GM12878 (cell line): ENCODE data around the gene MIEF1. TPM values are rescaled to one million over a fixed set of nuclear protein-coding genes. Genes with fewer than 3 reads are reported as not detected.
A peak's percentile ranks its signal among the peaks of the same experiment; 100 is the strongest.

ENCODE experiments used
- EGR1 ChIP-seq, 2 experiments: IDR thresholded peaks; 1 replicate in 1 of 2; 2 replicates in 1 of 2; pipeline ENCODE4 v1.6.1; 2011 to 2012; ENCODE audit warnings: low read depth in 2 of 2, low read length in 2 of 2, borderline replicate concordance in 1 of 2, mild to moderate bottlenecking in 1 of 2, moderate library complexity in 1 of 2
- IKZF2 ChIP-seq, 2 experiments: fragments of 450-650 bp; IDR thresholded peaks; 2 replicates each; pipeline ENCODE4 v1.6.1; 2017; ENCODE audit warnings: mild to moderate bottlenecking in 2 of 2, moderate library complexity in 2 of 2
- JUND ChIP-seq: IDR thresholded peaks from 2 replicates; pipeline ENCODE4 v1.6.1; 2012; ENCODE audit warnings: low read depth, mild to moderate bottlenecking, low read length, improper control_type of control experiment, moderate library complexity
- KDM1A ChIP-seq: fragments of 200-600 bp; sonication (generic); IDR thresholded peaks from 2 replicates; pipeline ENCODE4 v1.6.1; 2016; ENCODE audit warnings: borderline replicate concordance
- MAX ChIP-seq: IDR thresholded peaks from 2 replicates; pipeline ENCODE4 v1.6.1; 2012; ENCODE audit warnings: low read depth, low read length, improper control_type of control experiment
- MXI1 ChIP-seq: fragments of 150-350 bp; IDR thresholded peaks from 2 replicates; pipeline ENCODE4 v1.6.1; 2011; ENCODE audit warnings: low read depth, mild to moderate bottlenecking, inconsistent platforms, low read length, improper control_type of control experiment
- NRF1 ChIP-seq: conservative IDR thresholded peaks from 2 replicates; pipeline ENCODE4 v1.6.1; 2011; ENCODE audit warnings: mild to moderate bottlenecking, low read depth, low read length, improper control_type of control experiment
- PML ChIP-seq: IDR thresholded peaks from 2 replicates; pipeline ENCODE4 v1.6.1; 2012; ENCODE audit warnings: low read length, inconsistent platforms
- RAD21 ChIP-seq: IDR thresholded peaks from 2 replicates; pipeline ENCODE4 v1.6.1; 2011; ENCODE audit warnings: mild to moderate bottlenecking, low read depth, low read length, moderate library complexity; ENCODE audit not compliant: insufficient read depth
- RELB ChIP-seq: fragments of 450-650 bp; IDR thresholded peaks from 2 replicates; pipeline ENCODE4 v1.6.1; 2017; ENCODE audit warnings: low read depth, mild to moderate bottlenecking, moderate library complexity
- SMC3 ChIP-seq: IDR thresholded peaks from 2 replicates; pipeline ENCODE4 v1.6.1; 2011; ENCODE audit warnings: low read length, improper control_type of control experiment, borderline replicate concordance
- SREBF2 ChIP-seq: IDR thresholded peaks from 2 replicates; pipeline ENCODE4 v1.6.1; 2012; ENCODE audit warnings: mild to moderate bottlenecking, low read length
- STAT3 ChIP-seq: IDR thresholded peaks from 2 replicates; pipeline ENCODE4 v1.6.1; 2011; ENCODE audit warnings: low read depth, low read length, improper control_type of control experiment
- ZBTB33 ChIP-seq: fragments of 450-650 bp; IDR thresholded peaks from 2 replicates; pipeline ENCODE4 v1.6.1; 2017; ENCODE audit warnings: mild to moderate bottlenecking
- ZNF687 ChIP-seq: fragments of 450-650 bp; IDR thresholded peaks from 2 replicates; pipeline ENCODE4 v1.6.1; 2017; ENCODE audit warnings: mild to moderate bottlenecking, moderate library complexity
- polyA plus RNA-seq, 11 experiments: library from polyadenylated mRNA; depleted of rRNA in 4 of 11; unstranded in 6 of 11; stranded (reverse) in 5 of 11; fragments of >200 nt; fragmentation: Nextera tagmentation in 4 of 11; fragmentation: Illumina TruSeq in 1 of 11; extraction: Ambion mirVana in 4 of 11; extraction: Trizol in 1 of 11; gene quantifications; 1 replicate in 1 of 11; 2 replicates in 10 of 11; pipeline versions ENCODE4 v1.2.1 to v1.2.3, GENCODE V29; 2011 to 2016; ENCODE audit warnings: inconsistent platforms in 2 of 11, missing spikeins in 2 of 11, low read depth in 1 of 11
- total RNA-seq, 4 experiments: library from RNA; depleted of rRNA in 3 of 4; stranded (reverse); fragments of >200 nt in 3 of 4; fragmentation: Illumina TruSeq in 1 of 4; extraction: Trizol in 1 of 4; gene quantifications; 2 replicates each; pipeline versions ENCODE4 v1.2.1 to v1.2.3, GENCODE V29; 2013 to 2021
- TF ChIP-seq, protein P1 (sequence below): IDR thresholded peaks from 2 replicates; pipeline ENCODE4 v1.6.1; 2011; ENCODE audit warnings: borderline replicate concordance, low read depth, mild to moderate bottlenecking, moderate library complexity, mixed read lengths, low read length; ENCODE audit not compliant: insufficient read depth; ENCODE audit errors: extremely low read length
- TF ChIP-seq, protein P2 (sequence below): IDR thresholded peaks from 2 replicates; pipeline ENCODE4 v1.6.1; 2011; ENCODE audit warnings: low read depth, low read length, improper control_type of control experiment, borderline replicate concordance

The MIEF1 gene
- total and polyA plus RNA-seq, 10 of the 15 experiments (the other 5 are each of a cell fraction or from before 2014, with no cell fraction given) = 12.4 to 52.3 (median 29.3) TPM

- TF ChIP-seq RELB (0 out of 2 replicates have a peak, but pooled peaks have one; percentile 41), STAT3 (no peak), SMC3 (no peak), PML (no peak), ZNF687 (peak; percentile 81), SREBF2 (no peak), RAD21 (no peak), MXI1 (peak; percentile 93), NRF1 (peak; percentile 62), ZBTB33 (no peak), JUND (no peak), MAX (peak; percentile 95), KDM1A (no peak), EGR1 (IDR thresholded peaks at IDR 0.05; ENCODE audit: borderline replicate concordance in 1 of 2, low read depth in 2 of 2, low read length in 2 of 2) (peak in 1 of 2 experiments; percentile 74; a peak in 2 of 3 replicates), IKZF2 (IDR thresholded peaks at IDR 0.05) (no peak)
- TF ChIP-seq, protein P1, sequence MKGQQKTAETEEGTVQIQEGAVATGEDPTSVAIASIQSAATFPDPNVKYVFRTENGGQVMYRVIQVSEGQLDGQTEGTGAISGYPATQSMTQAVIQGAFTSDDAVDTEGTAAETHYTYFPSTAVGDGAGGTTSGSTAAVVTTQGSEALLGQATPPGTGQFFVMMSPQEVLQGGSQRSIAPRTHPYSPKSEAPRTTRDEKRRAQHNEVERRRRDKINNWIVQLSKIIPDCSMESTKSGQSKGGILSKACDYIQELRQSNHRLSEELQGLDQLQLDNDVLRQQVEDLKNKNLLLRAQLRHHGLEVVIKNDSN = peak; percentile 68
- TF ChIP-seq, protein P2, sequence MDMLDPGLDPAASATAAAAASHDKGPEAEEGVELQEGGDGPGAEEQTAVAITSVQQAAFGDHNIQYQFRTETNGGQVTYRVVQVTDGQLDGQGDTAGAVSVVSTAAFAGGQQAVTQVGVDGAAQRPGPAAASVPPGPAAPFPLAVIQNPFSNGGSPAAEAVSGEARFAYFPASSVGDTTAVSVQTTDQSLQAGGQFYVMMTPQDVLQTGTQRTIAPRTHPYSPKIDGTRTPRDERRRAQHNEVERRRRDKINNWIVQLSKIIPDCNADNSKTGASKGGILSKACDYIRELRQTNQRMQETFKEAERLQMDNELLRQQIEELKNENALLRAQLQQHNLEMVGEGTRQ = peak; percentile 46; the same call in 1 of the 2 replicates
These were observed at the start of gene MIEF1 (continued) for GRCh38 chr22:39502109-39502788.
